Cortex of kidney (tissue), 1 donor: Measurements from ENCODE around the gene DTNBP1.

Experiments used
- DNase-seq: peaks from one replicate; lab custom pipeline; 2025; lab: John Stamatoyannopoulos, UW

Gene DTNBP1

GRCh38 chr6:15531973-15532372, 130.9 kb downstream of the DTNBP1 start:
- no peak for DNase-seq

- no peak for DNase-seq
Measured at GRCh38 chr6:15530411-15530810, 132.4 kb downstream of the DTNBP1 start.

GRCh38 chr6:15528870-15529269, 134.0 kb downstream of the DTNBP1 start:
- no peak for DNase-seq

- no peak for DNase-seq
Measured at GRCh38 chr6:15527838-15528617, 134.8 kb downstream of the DTNBP1 start.

- no peak for DNase-seq
Measured at GRCh38 chr6:15526212-15526701, 136.6 kb downstream of the DTNBP1 start.

GRCh38 chr6:15524861-15525401, 137.9 kb downstream of the DTNBP1 start:
- no peak for DNase-seq

GRCh38 chr6:15523679-15524630, 138.9 kb downstream of the DTNBP1 start:
- no peak for DNase-seq

- no peak for DNase-seq
Measured at GRCh38 chr6:15522856-15523529, 139.8 kb downstream of the DTNBP1 start.

- no peak for DNase-seq
Measured at GRCh38 chr6:15522427-15522826, 140.4 kb downstream of the DTNBP1 start.

GRCh38 chr6:15522026-15522425, 140.8 kb downstream of the DTNBP1 start:
- DNase-seq: no peak

- DNase-seq: no peak
Measured at GRCh38 chr6:15521582-15521981, 141.2 kb downstream of the DTNBP1 start.

GRCh38 chr6:15520626-15521203, 142.1 kb downstream of the DTNBP1 start:
- no peak for DNase-seq

GRCh38 chr6:15519681-15520080, 143.1 kb downstream of the DTNBP1 start:
- DNase-seq: no peak

- no peak for DNase-seq
Measured at GRCh38 chr6:15518878-15519277, 143.9 kb downstream of the DTNBP1 start.

GRCh38 chr6:15518057-15518456, 144.8 kb downstream of the DTNBP1 start:
- no peak for DNase-seq

GRCh38 chr6:15517600-15517999, 145.2 kb downstream of the DTNBP1 start:
- no peak for DNase-seq

GRCh38 chr6:15516923-15517560, 145.8 kb downstream of the DTNBP1 start:
- no peak for DNase-seq

- no peak for DNase-seq
Measured at GRCh38 chr6:15516378-15516777, 146.4 kb downstream of the DTNBP1 start.

GRCh38 chr6:15515660-15516375, 147.0 kb downstream of the DTNBP1 start:
- no peak for DNase-seq

GRCh38 chr6:15515226-15515625, 147.6 kb downstream of the DTNBP1 start:
- DNase-seq: no peak
